ENCODE results near the gene GUCD1.
"Not testable (repeated sequence)": the region's sequence is repeated elsewhere in the genome, so short reads cannot be mapped to it uniquely, and the experiment has no call there.

DNA sequence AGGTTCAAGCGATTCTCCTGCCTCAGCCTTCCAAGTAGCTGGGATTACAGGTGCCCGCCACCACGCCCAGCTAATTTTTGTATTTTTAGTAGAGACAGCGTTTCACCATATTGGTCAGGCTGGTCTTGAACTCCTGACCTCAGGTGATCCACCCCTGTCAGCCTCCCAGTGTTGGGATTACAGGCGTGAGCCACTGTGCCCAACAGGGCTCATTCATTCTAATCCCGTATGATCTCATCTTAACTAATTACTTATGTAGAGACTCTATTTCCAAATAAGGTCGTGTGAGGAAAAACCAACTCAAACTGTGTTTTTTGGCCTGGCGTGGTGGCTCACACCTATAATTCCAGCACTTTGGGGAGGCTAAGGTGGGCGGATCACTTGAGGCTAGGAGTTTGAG lies 42.1 kb upstream of the GUCD1 start:
- TF ChIP-seq, protein P1, sequence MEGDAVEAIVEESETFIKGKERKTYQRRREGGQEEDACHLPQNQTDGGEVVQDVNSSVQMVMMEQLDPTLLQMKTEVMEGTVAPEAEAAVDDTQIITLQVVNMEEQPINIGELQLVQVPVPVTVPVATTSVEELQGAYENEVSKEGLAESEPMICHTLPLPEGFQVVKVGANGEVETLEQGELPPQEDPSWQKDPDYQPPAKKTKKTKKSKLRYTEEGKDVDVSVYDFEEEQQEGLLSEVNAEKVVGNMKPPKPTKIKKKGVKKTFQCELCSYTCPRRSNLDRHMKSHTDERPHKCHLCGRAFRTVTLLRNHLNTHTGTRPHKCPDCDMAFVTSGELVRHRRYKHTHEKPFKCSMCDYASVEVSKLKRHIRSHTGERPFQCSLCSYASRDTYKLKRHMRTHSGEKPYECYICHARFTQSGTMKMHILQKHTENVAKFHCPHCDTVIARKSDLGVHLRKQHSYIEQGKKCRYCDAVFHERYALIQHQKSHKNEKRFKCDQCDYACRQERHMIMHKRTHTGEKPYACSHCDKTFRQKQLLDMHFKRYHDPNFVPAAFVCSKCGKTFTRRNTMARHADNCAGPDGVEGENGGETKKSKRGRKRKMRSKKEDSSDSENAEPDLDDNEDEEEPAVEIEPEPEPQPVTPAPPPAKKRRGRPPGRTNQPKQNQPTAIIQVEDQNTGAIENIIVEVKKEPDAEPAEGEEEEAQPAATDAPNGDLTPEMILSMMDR (conservative IDR thresholded peaks at IDR 0.05; ENCODE audit: low read length) = not testable (repeated sequence)
- not testable (repeated sequence) for TF ChIP-seq EZH2phosphoT487 (IDR thresholded peaks at IDR 0.05; ENCODE audit: borderline replicate concordance, low read depth, low read length)

All from OCI-LY7 (cell line).